Left ventricle myocardium inferior (tissue), 1 donor: ENCODE results near the gene PRLH. TPM values are rescaled to one million over a fixed set of nuclear protein-coding genes. Genes with fewer than 3 reads are reported as not detected.

Experiments
- DNase-seq: peaks from one replicate; pipeline ENCODE4 v3.0.0-alpha.2; 2020
- H3K27ac ChIP-seq: fragments of 200-600 bp; replicated peaks from 2 replicates; pipeline ENCODE4 v1.8.0; 2021
- H3K27me3 ChIP-seq: fragments of 200-600 bp; 2 replicates; pipeline ENCODE4 v1.8.0; 2021; ENCODE audit warnings: low read depth
- H3K36me3 ChIP-seq: fragments of 200-600 bp; 2 replicates; pipeline ENCODE4 v1.8.0; 2021
- H3K4me1 ChIP-seq: fragments of 200-600 bp; 2 replicates; pipeline ENCODE4 v1.8.0; 2021
- H3K4me3 ChIP-seq: fragments of 200-600 bp; 2 replicates; pipeline ENCODE4 v1.8.0; 2021; ENCODE audit warnings: mild to moderate bottlenecking, moderate library complexity
- H3K9me3 ChIP-seq: fragments of 200-600 bp; replicated peaks from 2 replicates; pipeline ENCODE4 v1.8.0; 2021
- intact Hi-C: fragments of 100-400 bp; cut with micrococcal nuclease; formaldehyde crosslinking; loops from one replicate; pipeline ENCODE4 v1.11.0; 2022
- total RNA-seq: library from RNA; stranded (reverse); fragmentation: NEBNext Ultra II Directional; extraction: Animal tissue kit (Norgen Biotek cat#: 25700); gene quantifications from one replicate; pipeline ENCODE4 v1.2.1, GENCODE V29; 2021
- TF ChIP-seq, protein P1 (sequence below): fragments of 200-600 bp; IDR thresholded peaks from 2 replicates; pipeline ENCODE4 v1.8.0; 2021; ENCODE audit warnings: antibody characterized with exemption, mild to moderate bottlenecking, borderline replicate concordance
- donor health status: DM: no; HTN: yes; CAD: no; lungs with severe emphysema.

Gene PRLH
- total RNA-seq, 1 donor from 2014 or later: not detected

DNA sequence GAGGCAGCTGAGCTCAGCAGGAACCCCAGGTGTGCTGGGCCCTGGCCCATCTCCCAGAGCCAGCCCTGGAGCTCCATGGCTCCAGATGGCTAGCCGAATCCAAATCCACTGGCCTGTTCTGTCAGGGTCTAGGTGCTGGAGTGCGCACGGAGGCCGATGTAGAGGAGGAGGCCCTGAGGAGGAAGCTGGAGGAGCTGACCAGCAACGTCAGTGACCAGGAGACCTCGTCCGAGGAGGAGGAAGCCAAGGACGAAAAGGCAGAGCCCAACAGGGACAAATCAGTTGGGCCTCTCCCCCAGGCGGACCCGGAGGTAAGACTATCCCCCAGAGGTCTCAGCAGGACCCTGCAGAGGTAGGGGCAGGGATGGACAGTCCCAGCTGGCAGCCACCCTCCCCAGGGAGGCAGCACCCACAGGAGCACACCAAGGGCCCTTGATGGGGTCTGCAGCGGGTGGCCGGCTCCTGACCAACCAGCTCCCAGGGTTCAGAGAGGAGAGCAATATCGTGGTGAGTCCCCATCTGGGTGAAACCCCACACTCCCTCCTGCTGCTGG lies 26.1 kb upstream of the PRLH start:
- DNase-seq: no peak
- H3K27me3 ChIP-seq: no peaks in the 10 kb centered on the region
- peaks cover 26% of the 10 kb centered on the region for H3K4me1 ChIP-seq
- no peak overlapping the region for H3K4me3 ChIP-seq
- intact Hi-C loops: no loop called here
- no peaks in the 10 kb centered on the region for H3K9me3 ChIP-seq
- TF ChIP-seq, protein P1, sequence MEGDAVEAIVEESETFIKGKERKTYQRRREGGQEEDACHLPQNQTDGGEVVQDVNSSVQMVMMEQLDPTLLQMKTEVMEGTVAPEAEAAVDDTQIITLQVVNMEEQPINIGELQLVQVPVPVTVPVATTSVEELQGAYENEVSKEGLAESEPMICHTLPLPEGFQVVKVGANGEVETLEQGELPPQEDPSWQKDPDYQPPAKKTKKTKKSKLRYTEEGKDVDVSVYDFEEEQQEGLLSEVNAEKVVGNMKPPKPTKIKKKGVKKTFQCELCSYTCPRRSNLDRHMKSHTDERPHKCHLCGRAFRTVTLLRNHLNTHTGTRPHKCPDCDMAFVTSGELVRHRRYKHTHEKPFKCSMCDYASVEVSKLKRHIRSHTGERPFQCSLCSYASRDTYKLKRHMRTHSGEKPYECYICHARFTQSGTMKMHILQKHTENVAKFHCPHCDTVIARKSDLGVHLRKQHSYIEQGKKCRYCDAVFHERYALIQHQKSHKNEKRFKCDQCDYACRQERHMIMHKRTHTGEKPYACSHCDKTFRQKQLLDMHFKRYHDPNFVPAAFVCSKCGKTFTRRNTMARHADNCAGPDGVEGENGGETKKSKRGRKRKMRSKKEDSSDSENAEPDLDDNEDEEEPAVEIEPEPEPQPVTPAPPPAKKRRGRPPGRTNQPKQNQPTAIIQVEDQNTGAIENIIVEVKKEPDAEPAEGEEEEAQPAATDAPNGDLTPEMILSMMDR: no peak
- H3K27ac ChIP-seq: peak overlapping the region; percentile 31
- peaks cover 6% of the 10 kb centered on the region for H3K36me3 ChIP-seq

DNA sequence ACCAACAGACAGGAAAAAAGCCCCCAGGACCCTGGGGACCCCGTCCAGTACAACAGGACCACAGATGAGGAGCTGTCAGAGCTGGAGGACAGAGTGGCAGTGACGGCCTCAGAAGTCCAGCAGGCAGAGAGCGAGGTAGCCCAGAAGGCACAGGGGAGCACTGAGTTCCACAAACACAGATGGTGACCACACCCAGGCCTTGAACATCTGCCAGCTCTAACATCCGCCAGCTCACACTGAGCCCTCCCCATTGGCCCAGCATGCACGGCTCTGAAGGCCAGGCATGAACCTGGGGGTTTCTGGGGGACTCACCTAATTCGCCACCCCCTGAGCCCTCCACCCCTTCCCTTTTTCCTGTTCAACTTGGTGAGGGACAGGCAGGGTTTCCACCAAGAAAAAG lies 25.6 kb upstream of the PRLH start:
- intact Hi-C loops: no loop called here
- no peaks in the 10 kb centered on the region for H3K9me3 ChIP-seq
- TF ChIP-seq, protein P1: no peak
- H3K27ac ChIP-seq: peak overlapping the region; percentile 31
- peak; percentile 77 for DNase-seq
- peaks cover 1% of the 10 kb centered on the region for H3K36me3 ChIP-seq
- no peaks in the 10 kb centered on the region for H3K27me3 ChIP-seq
- peaks cover 26% of the 10 kb centered on the region for H3K4me1 ChIP-seq
- H3K4me3 ChIP-seq: no peak overlapping the region

DNA sequence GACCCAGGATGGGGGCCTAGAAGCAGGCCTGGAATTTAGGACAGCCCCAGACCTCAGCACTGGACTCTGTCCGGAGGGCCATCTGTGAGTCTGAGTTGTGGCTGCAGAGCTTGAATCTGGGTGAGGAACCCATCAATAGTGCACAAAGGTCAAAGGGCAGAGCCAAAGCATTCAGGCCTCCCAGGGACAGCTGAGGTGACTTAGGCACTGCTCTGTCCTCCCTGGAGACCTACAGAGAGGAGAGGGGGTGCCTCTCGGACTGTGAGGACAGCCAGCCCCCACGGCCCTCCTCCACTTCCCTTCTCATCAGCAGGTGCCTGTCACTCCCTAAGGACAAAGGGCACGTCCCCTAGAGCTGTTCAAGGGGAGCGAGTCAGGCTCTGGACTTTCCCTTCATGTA lies 25.1 kb upstream of the PRLH start:
- TF ChIP-seq, protein P1: no peak
- no peak for DNase-seq
- no peak overlapping the region for H3K27ac ChIP-seq

DNA sequence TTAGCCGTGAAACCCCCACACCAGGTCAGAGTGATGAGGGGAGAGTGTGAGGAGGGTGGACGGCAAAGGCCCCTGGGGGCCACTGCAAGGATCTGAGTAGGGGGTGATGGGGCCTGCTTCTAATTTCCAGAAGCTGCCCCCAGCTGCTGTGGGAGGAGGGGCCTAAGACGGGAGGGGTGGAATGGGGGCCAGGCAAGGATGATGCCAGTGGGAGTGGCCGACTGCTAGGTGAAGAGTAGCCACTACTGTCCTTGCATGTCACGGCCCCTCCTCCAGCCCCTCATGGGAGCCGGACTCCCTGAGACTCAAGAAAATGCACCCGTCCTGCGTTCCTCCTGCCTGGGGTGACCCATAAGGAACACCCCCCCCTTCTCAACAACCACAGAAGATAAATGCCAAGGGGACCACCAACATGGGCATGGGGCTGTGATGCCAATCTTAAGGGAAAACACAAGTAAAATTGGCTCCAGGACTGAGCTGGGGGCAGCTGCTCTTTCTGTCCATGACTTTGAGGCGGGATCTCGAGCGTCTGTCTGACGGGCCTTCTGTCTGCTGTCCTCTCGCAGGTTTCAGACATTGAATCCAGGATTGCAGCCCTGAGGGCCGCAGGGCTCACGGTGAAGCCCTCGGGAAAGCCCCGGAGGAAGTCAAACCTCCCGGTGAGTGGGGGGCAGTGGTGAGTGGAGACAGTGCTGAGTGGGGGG lies 24.2 kb upstream of the PRLH start:
- Histone ChIP-seq H3K4me3 (no peak overlapping the region), H3K4me1 (peaks cover 26% of the 10 kb centered on the region), H3K27ac (no peak overlapping the region), H3K27me3 (no peaks in the 10 kb centered on the region), H3K9me3 (no peaks in the 10 kb centered on the region), H3K36me3 (peaks cover 7% of the 10 kb centered on the region)
- no peak for DNase-seq
- intact Hi-C loops: no loop called here
- TF ChIP-seq, protein P1: no peak

More for the DNA sequence above, 25.1 kb upstream of the PRLH start:
- Histone ChIP-seq H3K9me3 (no peaks in the 10 kb centered on the region), H3K4me1 (peaks cover 26% of the 10 kb centered on the region), H3K27me3 (no peaks in the 10 kb centered on the region), H3K36me3 (no peaks in the 10 kb centered on the region), H3K4me3 (no peak overlapping the region)
- intact Hi-C loops: no loop called here

DNA sequence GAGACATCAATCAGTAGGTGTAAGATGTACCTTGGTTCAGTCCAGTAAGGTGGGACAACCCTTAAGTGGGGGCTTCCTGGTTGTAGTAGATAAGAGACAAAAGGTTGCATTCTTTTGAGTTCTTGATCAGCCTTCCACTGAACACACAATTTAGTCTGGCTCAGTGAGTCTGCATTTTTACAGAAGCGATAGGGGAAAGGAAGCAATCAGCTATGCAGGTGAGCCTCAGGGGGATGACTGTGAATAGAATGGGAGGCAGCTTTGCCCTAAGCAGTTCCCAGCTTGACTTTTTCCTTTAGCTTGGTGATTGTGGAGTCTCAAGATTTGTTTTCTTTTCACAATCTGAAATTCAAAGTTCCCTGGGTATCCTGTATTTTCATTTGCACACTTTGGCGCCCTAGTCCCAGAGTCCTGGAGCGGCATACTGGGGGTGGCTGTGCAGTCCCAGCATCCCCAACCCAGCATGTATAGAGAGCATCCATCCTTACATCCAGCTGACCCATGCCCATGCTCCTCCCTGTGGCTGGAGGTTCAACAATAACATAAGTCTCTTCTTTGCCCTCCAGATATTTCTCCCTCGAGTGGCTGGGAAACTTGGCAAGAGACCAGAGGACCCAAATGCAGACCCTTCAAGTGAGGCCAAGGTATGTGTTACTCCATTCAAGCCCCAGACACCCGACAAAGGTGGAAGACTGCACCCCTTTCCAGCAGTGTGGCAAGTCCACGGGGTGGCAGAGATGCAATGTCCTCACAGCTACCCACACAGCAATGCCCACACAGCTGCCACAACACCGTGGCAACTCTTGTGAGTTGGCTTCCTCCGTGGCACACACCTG lies 20.1 kb upstream of the PRLH start:
- intact Hi-C loops: no loop called here
- H3K4me3 ChIP-seq: no peak overlapping the region
- H3K9me3 ChIP-seq: no peaks in the 10 kb centered on the region
- H3K27me3 ChIP-seq: no peaks in the 10 kb centered on the region
- TF ChIP-seq, protein P1: no peak
- DNase-seq: no peak
- no peak overlapping the region for H3K27ac ChIP-seq
- peaks cover 3% of the 10 kb centered on the region for H3K4me1 ChIP-seq
- H3K36me3 ChIP-seq: peaks cover 20% of the 10 kb centered on the region
